B cell (primary cell): ENCODE data around the gene MAPK8. TPM values are rescaled to one million over a fixed set of nuclear protein-coding genes. Genes with fewer than 3 reads are reported as not detected.

ENCODE experiments used
- ATAC-seq: fragments of 200-7000 bp; cut with Tn5 transposase; one replicate; pipeline ENCODE4 v1.10.0; 2021; ENCODE audit warnings: low read depth, mild to moderate bottlenecking, moderate number of reproducible peaks, moderate library complexity
- CTCF ChIA-PET: fragments of 350-600 bp; sonication (Branson Sonifier 250); formaldehyde crosslinking; loops from one replicate; lab custom pipeline; 2021; ENCODE audit warnings: antibody characterized with exemption, inconsistent platforms; lab: Charles Lee
- POLR2A ChIA-PET: fragments of 350-600 bp; sonication (Branson Sonifier 250); formaldehyde crosslinking; loops from one replicate; lab custom pipeline; 2021; ENCODE audit warnings: antibody characterized with exemption; lab: Charles Lee
- DNase-seq: peaks from one replicate; pipeline ENCODE4 v3.0.0; 2013
- H2AFZ ChIP-seq: 2 replicates; pipeline ENCODE4 v1.6.1; 2012; ENCODE audit warnings: mild to moderate bottlenecking, low read depth, low read length; ENCODE audit not compliant: insufficient read depth, poor library complexity, severe bottlenecking
- H3K27ac ChIP-seq, 2 donors: 1 replicate in 1 of 2; 2 replicates in 1 of 2; pipeline ENCODE4 v1.5.1; 2012 to 2013; ENCODE audit warnings: low read length in 2 of 2, mild to moderate bottlenecking in 2 of 2, moderate library complexity in 1 of 2
- H3K27me3 ChIP-seq, 4 experiments: fragments of 200-600 bp in 1 of 4; sonication (generic) in 1 of 4; replicated peaks in 1 of 4; 1 replicate in 2 of 4; 2 replicates in 2 of 4; pipeline versions ENCODE4 v1.6.1 to v1.7.0; 2013 to 2016; ENCODE audit warnings: low read length in 3 of 4, mild to moderate bottlenecking in 2 of 4, mixed read lengths in 1 of 4, moderate library complexity in 1 of 4; ENCODE audit not compliant: insufficient read depth in 4 of 4, control insufficient read depth in 3 of 4; ENCODE audit errors: control extremely low read depth in 1 of 4
- H3K36me3 ChIP-seq, 2 experiments: replicated peaks in 1 of 2; 1 replicate in 1 of 2; 2 replicates in 1 of 2; pipeline versions ENCODE4 v1.6.1 to v1.7.1; 2013; ENCODE audit warnings: low read length in 1 of 2; ENCODE audit not compliant: insufficient read depth in 2 of 2, control insufficient read depth in 1 of 2; ENCODE audit errors: control extremely low read depth in 1 of 2, extremely low read depth in 1 of 2
- H3K4me1 ChIP-seq, 2 donors: fragments of 200-600 bp in 1 of 2; sonication (generic) in 1 of 2; 1 replicate in 1 of 2; 2 replicates in 1 of 2; pipeline versions ENCODE4 v1.5.1 to v1.6.1; 2013 to 2017; ENCODE audit warnings: low read length in 2 of 2; ENCODE audit not compliant: control insufficient read depth in 2 of 2, insufficient read depth in 2 of 2
- H3K4me2 ChIP-seq: replicated peaks from 2 replicates; pipeline ENCODE3; 2012; ENCODE audit warnings: mild to moderate bottlenecking, low read depth, low read length; ENCODE audit not compliant: poor library complexity, severe bottlenecking
- H3K4me3 ChIP-seq, 5 experiments: fragments of 200-600 bp in 1 of 5; sonication (generic) in 1 of 5; 1 replicate in 3 of 5; 2 replicates in 2 of 5; pipeline versions ENCODE4 v1.5.1 to v1.7.0; 2011 to 2016; ENCODE audit warnings: low read length in 4 of 5, mild to moderate bottlenecking in 4 of 5, low read depth in 2 of 5, control low read depth in 1 of 5, moderate library complexity in 1 of 5; ENCODE audit not compliant: insufficient read depth in 1 of 5; ENCODE audit errors: control extremely low read depth in 1 of 5, extremely low read depth in 1 of 5
- H3K79me2 ChIP-seq: fragments of 200-600 bp; sonication (generic); one replicate; pipeline ENCODE4 v1.6.0; 2016; ENCODE audit warnings: low read length; ENCODE audit not compliant: control insufficient read depth, insufficient read depth
- H3K9ac ChIP-seq: fragments of 200-600 bp; sonication (generic); 2 replicates; pipeline ENCODE4 v1.6.1; 2017; ENCODE audit warnings: mild to moderate bottlenecking, low read length, moderate library complexity
- H3K9me3 ChIP-seq, 3 donors: one replicate each; pipeline versions ENCODE4 v1.6.1 to v1.7.1; 2013; ENCODE audit warnings: low read length in 2 of 3; ENCODE audit not compliant: control insufficient read depth in 2 of 3, insufficient read depth in 1 of 3; ENCODE audit errors: control extremely low read depth in 1 of 3
- H4K20me1 ChIP-seq: 2 replicates; pipeline ENCODE4 v1.6.0; 2012; ENCODE audit warnings: mild to moderate bottlenecking, low read length; ENCODE audit not compliant: insufficient read depth, control insufficient read depth, poor library complexity, severe bottlenecking
- H3K27ac Mint-ChIP-seq: one replicate; pipeline ENCODE4 v1.8.0; 2021; ENCODE audit warnings: mixed read lengths
- H3K27me3 Mint-ChIP-seq: one replicate; pipeline ENCODE4 v1.8.0; 2021; ENCODE audit warnings: mixed read lengths
- H3K4me1 Mint-ChIP-seq: one replicate; pipeline ENCODE4 v1.8.0; 2021; ENCODE audit warnings: mixed read lengths
- H3K4me3 Mint-ChIP-seq: one replicate; pipeline ENCODE4 v1.8.0; 2021; ENCODE audit warnings: mixed read lengths
- H3K9me3 Mint-ChIP-seq: one replicate; pipeline ENCODE4 v1.8.0; 2022; ENCODE audit warnings: mixed read lengths; ENCODE audit not compliant: insufficient read depth
- EZH2 ChIP-seq: IDR thresholded peaks from 2 replicates; pipeline ENCODE4 v1.6.1; 2012; ENCODE audit warnings: borderline replicate concordance, low read depth, mild to moderate bottlenecking, moderate library complexity, low read length; ENCODE audit not compliant: insufficient read depth, poor library complexity, severe bottlenecking
- WGBS: methylation state at CpG from one replicate; pipeline ENCODE4 v1.1.5; 2013; ENCODE audit warnings: missing lambda C conversion rate; ENCODE audit not compliant: insufficient coverage; 5-methylcytosine and 5-hydroxymethylcytosine counted together
- intact Hi-C: fragments of 100-400 bp; cut with micrococcal nuclease; formaldehyde crosslinking; loops from one replicate; pipeline ENCODE4 v1.10.0; 2022
- polyA plus RNA-seq: library from polyadenylated mRNA; depleted of rRNA; stranded (reverse); fragments of >200 nt; gene quantifications from 2 replicates; pipeline ENCODE4 v1.2.3, GENCODE V29; 2012
- total RNA-seq, 2 donors: library from RNA; stranded (reverse); fragments of 120-200 nt in 1 of 2; gene quantifications; 1 replicate in 1 of 2; 2 replicates in 1 of 2; pipeline versions ENCODE4 v1.2.3 to v1.2.4, GENCODE V29; 2013 to 2022
- TF ChIP-seq, protein P1 (sequence below): fragments of 200-600 bp; IDR thresholded peaks from one replicate; pipeline ENCODE4 v1.8.0; 2022; ENCODE audit warnings: antibody characterized with exemption, mild to moderate bottlenecking

Gene MAPK8
- total and polyA plus RNA-seq, 2 donors (not counting 1 experiment from before 2014, with no cell fraction given) = 13.7 to 40.0 TPM

DNA sequence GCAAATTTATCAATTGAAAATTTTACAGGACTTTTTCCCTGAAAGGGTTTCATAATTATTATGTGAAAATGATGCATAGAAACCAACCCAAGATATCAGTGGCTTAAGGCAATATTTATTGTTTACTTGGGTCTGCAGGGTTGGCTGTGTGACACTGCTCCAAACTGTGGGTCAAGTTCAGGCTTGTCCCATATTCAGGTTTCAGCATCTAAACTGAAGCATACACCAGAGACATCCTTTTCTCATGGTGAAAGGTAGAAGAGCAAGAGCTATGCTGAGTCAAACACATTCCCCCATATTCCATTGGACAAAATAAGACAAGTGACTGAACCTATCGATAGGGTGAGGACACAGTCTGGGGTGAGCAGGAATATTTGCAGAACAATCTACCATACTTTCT is 110.9 kb downstream of the MAPK8 start:
- DNase-seq = no peak
- Histone ChIP-seq H3K9me3 (peaks cover 0 to 6% (median 0%) of the 10 kb centered on the region in 3 donors), H2AFZ (no peak overlapping the region), H3K79me2 (no peaks in the 10 kb centered on the region), H3K9ac (no peak overlapping the region), H3K4me2 (no peak overlapping the region), H3K36me3 (peaks cover 0 to 12% of the 10 kb centered on the region in 2 experiments), H4K20me1 (no peaks in the 10 kb centered on the region), H3K27me3 (no peaks in the 10 kb centered on the region), H3K4me1 (no peaks in the 10 kb centered on the region), H3K4me3 (no peak overlapping the region), H3K27ac (no peak overlapping the region)
- POLR2A ChIA-PET = no interaction called here
- no peak overlapping the region for H3K4me3 Mint-ChIP-seq
- ATAC-seq = no peak
- TF ChIP-seq EZH2 = no peak
- TF ChIP-seq, protein P1, sequence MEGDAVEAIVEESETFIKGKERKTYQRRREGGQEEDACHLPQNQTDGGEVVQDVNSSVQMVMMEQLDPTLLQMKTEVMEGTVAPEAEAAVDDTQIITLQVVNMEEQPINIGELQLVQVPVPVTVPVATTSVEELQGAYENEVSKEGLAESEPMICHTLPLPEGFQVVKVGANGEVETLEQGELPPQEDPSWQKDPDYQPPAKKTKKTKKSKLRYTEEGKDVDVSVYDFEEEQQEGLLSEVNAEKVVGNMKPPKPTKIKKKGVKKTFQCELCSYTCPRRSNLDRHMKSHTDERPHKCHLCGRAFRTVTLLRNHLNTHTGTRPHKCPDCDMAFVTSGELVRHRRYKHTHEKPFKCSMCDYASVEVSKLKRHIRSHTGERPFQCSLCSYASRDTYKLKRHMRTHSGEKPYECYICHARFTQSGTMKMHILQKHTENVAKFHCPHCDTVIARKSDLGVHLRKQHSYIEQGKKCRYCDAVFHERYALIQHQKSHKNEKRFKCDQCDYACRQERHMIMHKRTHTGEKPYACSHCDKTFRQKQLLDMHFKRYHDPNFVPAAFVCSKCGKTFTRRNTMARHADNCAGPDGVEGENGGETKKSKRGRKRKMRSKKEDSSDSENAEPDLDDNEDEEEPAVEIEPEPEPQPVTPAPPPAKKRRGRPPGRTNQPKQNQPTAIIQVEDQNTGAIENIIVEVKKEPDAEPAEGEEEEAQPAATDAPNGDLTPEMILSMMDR = no peak
- peaks cover under 1% of the 10 kb centered on the region for H3K9me3 Mint-ChIP-seq
- H3K27me3 Mint-ChIP-seq = no peaks in the 10 kb centered on the region
- no peak overlapping the region for H3K27ac Mint-ChIP-seq
- H3K4me1 Mint-ChIP-seq = no peaks in the 10 kb centered on the region
- 100% methylated on average over 1 of the region's 1 CpG for WGBS
- CTCF ChIA-PET = no interaction called here
- intact Hi-C loops = no loop called here

DNA sequence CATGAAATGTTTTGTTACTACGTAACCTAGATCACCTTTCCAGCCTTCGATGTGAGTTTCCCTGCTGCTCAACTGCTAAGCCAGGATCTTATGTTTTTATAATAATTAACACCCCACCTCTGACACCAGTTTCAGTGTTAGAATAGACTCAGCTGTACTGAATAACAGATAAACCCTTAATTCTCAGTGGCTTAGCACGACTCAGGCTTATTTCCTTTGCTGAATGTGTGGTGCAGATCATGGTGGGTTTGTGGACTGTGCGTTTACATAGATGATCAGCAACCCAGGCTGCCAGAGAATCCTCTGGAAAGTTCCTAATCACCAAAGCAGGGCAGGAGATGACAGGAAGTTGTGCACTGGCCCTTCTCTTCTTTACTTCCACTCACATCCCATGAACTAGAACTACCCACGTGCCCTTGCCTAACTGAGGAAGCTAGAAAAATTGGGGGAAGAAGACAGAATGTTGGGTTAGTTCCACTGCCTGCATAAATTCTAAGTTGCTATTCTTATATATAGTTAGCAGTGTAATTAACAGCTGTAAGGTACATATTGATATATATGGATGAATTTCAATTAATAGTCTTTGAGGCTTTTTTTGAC is 111.8 kb downstream of the MAPK8 start:
- no peak for ATAC-seq
- POLR2A ChIA-PET = no interaction called here
- H4K20me1 ChIP-seq = no peaks in the 10 kb centered on the region
- no CpG with 5 or more reads among the region's 5 CpGs for WGBS
- H3K27me3 Mint-ChIP-seq = no peaks in the 10 kb centered on the region
- no peaks in the 10 kb centered on the region for H3K4me1 Mint-ChIP-seq
- intact Hi-C loops = no loop called here
- H3K4me3 ChIP-seq = no peak overlapping the region
- no peak overlapping the region for H2AFZ ChIP-seq
- no peak overlapping the region for H3K9ac ChIP-seq
- H3K36me3 ChIP-seq = peaks cover 1 to 5% of the 10 kb centered on the region in 2 experiments
- no peaks in the 10 kb centered on the region for H3K79me2 ChIP-seq
- H3K9me3 Mint-ChIP-seq = no peaks in the 10 kb centered on the region
- no peak overlapping the region for H3K27ac ChIP-seq
- H3K4me1 ChIP-seq = no peaks in the 10 kb centered on the region
- no peak overlapping the region for H3K4me2 ChIP-seq
- no peak overlapping the region for H3K27ac Mint-ChIP-seq
- CTCF ChIA-PET = no interaction called here
- DNase-seq = no peak
- no peaks in the 10 kb centered on the region for H3K27me3 ChIP-seq
- no peak overlapping the region for H3K4me3 Mint-ChIP-seq
- H3K9me3 ChIP-seq = no peaks in the 10 kb centered on the region
- no peak for TF ChIP-seq EZH2
- TF ChIP-seq, protein P1 = no peak
